HL-60 (cell line): ENCODE data around the gene IQGAP3.

Source experiments
- GABPA ChIP-seq: IDR thresholded peaks from 2 replicates; pipeline ENCODE4 v1.6.1; 2012; ENCODE audit warnings: low read depth
- POLR2AphosphoS5 ChIP-seq: IDR thresholded peaks from 2 replicates; pipeline ENCODE4 v1.6.1; 2012; ENCODE audit warnings: low read depth
- SPI1 ChIP-seq: IDR thresholded peaks from 2 replicates; pipeline ENCODE4 v1.6.1; 2012; ENCODE audit warnings: low read depth, mild to moderate bottlenecking, borderline replicate concordance
- TF ChIP-seq, protein P1 (sequence below): IDR thresholded peaks from one replicate; pipeline ENCODE4 v1.5.1; 2011; ENCODE audit warnings: low read length, control low read depth, inconsistent platforms; ENCODE audit not compliant: insufficient read depth
- TF ChIP-seq, protein P2 (sequence below): IDR thresholded peaks from 2 replicates; pipeline ENCODE4 v1.6.1; 2012; ENCODE audit warnings: low read depth; ENCODE audit not compliant: insufficient replicate concordance

DNA sequence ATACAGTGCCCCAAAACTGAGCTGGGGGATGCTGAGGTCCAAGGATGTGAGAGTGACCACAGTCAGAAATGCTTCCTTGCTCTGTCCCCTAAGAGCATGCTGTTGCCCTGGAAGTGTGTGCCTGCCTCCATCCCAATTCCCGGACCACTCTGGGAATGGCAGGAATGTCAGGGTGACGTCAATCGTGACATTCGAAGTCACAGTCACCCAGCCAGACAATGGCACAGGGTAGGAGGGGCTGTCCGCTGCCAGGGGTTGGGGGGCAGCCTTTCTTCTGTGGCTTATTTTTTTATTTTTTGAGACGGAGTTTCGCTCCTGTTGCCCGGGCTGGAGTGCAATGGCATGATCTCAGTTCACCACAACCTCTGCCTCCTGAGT is 94.1 kb downstream of the IQGAP3 start:
- TF ChIP-seq, protein P1, sequence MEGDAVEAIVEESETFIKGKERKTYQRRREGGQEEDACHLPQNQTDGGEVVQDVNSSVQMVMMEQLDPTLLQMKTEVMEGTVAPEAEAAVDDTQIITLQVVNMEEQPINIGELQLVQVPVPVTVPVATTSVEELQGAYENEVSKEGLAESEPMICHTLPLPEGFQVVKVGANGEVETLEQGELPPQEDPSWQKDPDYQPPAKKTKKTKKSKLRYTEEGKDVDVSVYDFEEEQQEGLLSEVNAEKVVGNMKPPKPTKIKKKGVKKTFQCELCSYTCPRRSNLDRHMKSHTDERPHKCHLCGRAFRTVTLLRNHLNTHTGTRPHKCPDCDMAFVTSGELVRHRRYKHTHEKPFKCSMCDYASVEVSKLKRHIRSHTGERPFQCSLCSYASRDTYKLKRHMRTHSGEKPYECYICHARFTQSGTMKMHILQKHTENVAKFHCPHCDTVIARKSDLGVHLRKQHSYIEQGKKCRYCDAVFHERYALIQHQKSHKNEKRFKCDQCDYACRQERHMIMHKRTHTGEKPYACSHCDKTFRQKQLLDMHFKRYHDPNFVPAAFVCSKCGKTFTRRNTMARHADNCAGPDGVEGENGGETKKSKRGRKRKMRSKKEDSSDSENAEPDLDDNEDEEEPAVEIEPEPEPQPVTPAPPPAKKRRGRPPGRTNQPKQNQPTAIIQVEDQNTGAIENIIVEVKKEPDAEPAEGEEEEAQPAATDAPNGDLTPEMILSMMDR = no peak
- TF ChIP-seq, protein P2, sequence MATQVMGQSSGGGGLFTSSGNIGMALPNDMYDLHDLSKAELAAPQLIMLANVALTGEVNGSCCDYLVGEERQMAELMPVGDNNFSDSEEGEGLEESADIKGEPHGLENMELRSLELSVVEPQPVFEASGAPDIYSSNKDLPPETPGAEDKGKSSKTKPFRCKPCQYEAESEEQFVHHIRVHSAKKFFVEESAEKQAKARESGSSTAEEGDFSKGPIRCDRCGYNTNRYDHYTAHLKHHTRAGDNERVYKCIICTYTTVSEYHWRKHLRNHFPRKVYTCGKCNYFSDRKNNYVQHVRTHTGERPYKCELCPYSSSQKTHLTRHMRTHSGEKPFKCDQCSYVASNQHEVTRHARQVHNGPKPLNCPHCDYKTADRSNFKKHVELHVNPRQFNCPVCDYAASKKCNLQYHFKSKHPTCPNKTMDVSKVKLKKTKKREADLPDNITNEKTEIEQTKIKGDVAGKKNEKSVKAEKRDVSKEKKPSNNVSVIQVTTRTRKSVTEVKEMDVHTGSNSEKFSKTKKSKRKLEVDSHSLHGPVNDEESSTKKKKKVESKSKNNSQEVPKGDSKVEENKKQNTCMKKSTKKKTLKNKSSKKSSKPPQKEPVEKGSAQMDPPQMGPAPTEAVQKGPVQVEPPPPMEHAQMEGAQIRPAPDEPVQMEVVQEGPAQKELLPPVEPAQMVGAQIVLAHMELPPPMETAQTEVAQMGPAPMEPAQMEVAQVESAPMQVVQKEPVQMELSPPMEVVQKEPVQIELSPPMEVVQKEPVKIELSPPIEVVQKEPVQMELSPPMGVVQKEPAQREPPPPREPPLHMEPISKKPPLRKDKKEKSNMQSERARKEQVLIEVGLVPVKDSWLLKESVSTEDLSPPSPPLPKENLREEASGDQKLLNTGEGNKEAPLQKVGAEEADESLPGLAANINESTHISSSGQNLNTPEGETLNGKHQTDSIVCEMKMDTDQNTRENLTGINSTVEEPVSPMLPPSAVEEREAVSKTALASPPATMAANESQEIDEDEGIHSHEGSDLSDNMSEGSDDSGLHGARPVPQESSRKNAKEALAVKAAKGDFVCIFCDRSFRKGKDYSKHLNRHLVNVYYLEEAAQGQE = no peak
- TF ChIP-seq GABPA (no peak), POLR2AphosphoS5 (no peak), SPI1 (no peak)
